Testis (tissue), 2 donors: ENCODE data around the gene ANXA1.

Experiments
- POLR2A ChIP-seq: fragments of 450-650 bp; IDR thresholded peaks from one replicate; pipeline ENCODE4 v1.6.1; 2017; ENCODE audit warnings: antibody characterized with exemption, mild to moderate bottlenecking, moderate library complexity
- TF ChIP-seq, protein P1 (sequence below), 3 experiments: fragments of 450-650 bp in 2 of 3; fragments of 200-600 bp in 1 of 3; sonication (generic) in 1 of 3; IDR thresholded peaks; one replicate each; pipeline ENCODE4 v1.5.1; 2016 to 2019; ENCODE audit warnings: antibody characterized with exemption in 3 of 3, mild to moderate bottlenecking in 2 of 3, moderate library complexity in 1 of 3

DNA sequence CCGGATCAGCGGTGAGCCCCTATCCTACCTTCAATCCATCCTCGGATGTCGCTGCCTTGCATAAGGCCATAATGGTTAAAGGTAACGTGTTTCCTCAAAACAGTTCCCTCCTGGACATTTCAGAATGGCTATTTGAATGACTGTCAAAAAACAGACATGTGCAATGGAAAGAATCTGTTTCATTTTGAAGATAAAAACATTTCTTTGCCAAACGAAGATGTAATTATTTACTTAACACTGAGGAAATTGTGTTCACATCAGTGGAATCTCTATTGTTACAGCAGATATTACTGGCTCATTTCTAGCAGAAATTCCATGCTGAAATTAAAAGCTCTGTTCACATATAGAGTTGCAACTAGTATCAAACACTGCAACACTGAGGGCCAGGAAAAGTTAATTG is 7.1 kb downstream of the ANXA1 start:
- TF ChIP-seq, protein P1, sequence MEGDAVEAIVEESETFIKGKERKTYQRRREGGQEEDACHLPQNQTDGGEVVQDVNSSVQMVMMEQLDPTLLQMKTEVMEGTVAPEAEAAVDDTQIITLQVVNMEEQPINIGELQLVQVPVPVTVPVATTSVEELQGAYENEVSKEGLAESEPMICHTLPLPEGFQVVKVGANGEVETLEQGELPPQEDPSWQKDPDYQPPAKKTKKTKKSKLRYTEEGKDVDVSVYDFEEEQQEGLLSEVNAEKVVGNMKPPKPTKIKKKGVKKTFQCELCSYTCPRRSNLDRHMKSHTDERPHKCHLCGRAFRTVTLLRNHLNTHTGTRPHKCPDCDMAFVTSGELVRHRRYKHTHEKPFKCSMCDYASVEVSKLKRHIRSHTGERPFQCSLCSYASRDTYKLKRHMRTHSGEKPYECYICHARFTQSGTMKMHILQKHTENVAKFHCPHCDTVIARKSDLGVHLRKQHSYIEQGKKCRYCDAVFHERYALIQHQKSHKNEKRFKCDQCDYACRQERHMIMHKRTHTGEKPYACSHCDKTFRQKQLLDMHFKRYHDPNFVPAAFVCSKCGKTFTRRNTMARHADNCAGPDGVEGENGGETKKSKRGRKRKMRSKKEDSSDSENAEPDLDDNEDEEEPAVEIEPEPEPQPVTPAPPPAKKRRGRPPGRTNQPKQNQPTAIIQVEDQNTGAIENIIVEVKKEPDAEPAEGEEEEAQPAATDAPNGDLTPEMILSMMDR (IDR thresholded peaks at IDR 0.05): no peak
- no peak for TF ChIP-seq POLR2A
